ENCODE data around the gene NSG1. TPM values are rescaled to one million over a fixed set of nuclear protein-coding genes. Genes with fewer than 3 reads are reported as not detected.

NSG1 gene
- polyA plus RNA-seq, 2 of the 4 experiments (the other 2 are of a cell fraction): 0.26 to 0.34 TPM

GRCh38 chr4:4384837-4385236, 2.1 kb upstream of the NSG1 start:
- no peak for TF ChIP-seq MAX (IDR thresholded peaks at IDR 0.05)
- TF ChIP-seq ZSCAN20 (CRISPR knock-in tag; IDR thresholded peaks at IDR 0.05): no peak
- no peak for TF ChIP-seq POLR2AphosphoS2 (conservative IDR thresholded peaks at IDR 0.05; ENCODE audit: low read length)
- TF ChIP-seq RAD21 (conservative IDR thresholded peaks at IDR 0.05 in 1 of 2, IDR thresholded peaks at IDR 0.05 in 1 of 2): peak in 1 of 2 experiments; percentile 24; a peak in 1 of 5 replicates
- FAIRE-seq (no peak), ATAC-seq (peak; percentile 28 to 69; a peak in 5 of 6 replicates), DNase-seq (ENCODE audit: low read depth in 1 of 2, low spot score in 1 of 2) (peak; percentile 21 to 52)
- WGBS (ENCODE audit: missing lambda C conversion rate): 58% methylated on average over 5 of the region's 5 CpGs
- Histone ChIP-seq H3K4me3 (no peak overlapping the region), H3K27ac (no peak overlapping the region), H3K4me1 (peaks cover 15% of the 10 kb centered on the region), H3K9me3 (no peaks in the 10 kb centered on the region), H3K4me2 (no peak overlapping the region)
- CTCF ChIA-PET: interaction anchor here (0.8 to 2.2 kb wide), 6 partner anchors 9 to 120 kb away, joined by 3 to 9 read pairs (median 4); no protein-coding TSS in a partner anchor
- POLR2A ChIA-PET: no interaction called here

GRCh38 chr4:4385729-4386295, 1.1 kb upstream of the NSG1 start:
- ChIA-PET CTCF (interaction anchor here (2.2 kb wide), 1 partner anchor 45 kb away, joined by 9 read pairs; no protein-coding TSS in a partner anchor), POLR2A (no interaction called here)
- DNase-seq (ENCODE audit: low read depth in 1 of 2, low spot score in 1 of 2) (no peak), FAIRE-seq (no peak), ATAC-seq (peak in 1 of 2 experiments; percentile 4; a peak in 2 of 6 replicates)
- WGBS (ENCODE audit: missing lambda C conversion rate): 12% methylated on average over 14 of the region's 38 CpGs
- peak overlapping the region; percentile 95 for H3K4me2 ChIP-seq
- no peak overlapping the region; a peak in 1 of 6 replicates for H3K27ac ChIP-seq
- no peaks in the 10 kb centered on the region for H3K9me3 ChIP-seq
- peak overlapping the region; percentile 53 for H3K4me3 ChIP-seq
- no peak for TF ChIP-seq HMGXB4 (CRISPR knock-in tag; IDR thresholded peaks at IDR 0.05; ENCODE audit: borderline replicate concordance)
- no peak for TF ChIP-seq HEYL (CRISPR knock-in tag; IDR thresholded peaks at IDR 0.05)
- H3K4me1 ChIP-seq: peaks cover 15% of the 10 kb centered on the region

- WGBS (ENCODE audit: missing lambda C conversion rate): under 1% methylated on average over 20 of the region's 36 CpGs
- DNase-seq (ENCODE audit: low read depth in 1 of 2, low spot score in 1 of 2) (peak in 1 of 2 experiments; percentile 12), FAIRE-seq (no peak), ATAC-seq (peak; percentile 40 to 64; a peak in 5 of 6 replicates)
- ChIA-PET CTCF (no interaction called here), POLR2A (no interaction called here)
- TF ChIP-seq ZNF302 (CRISPR knock-in tag; IDR thresholded peaks at IDR 0.05) (no peak), ESRRA (IDR thresholded peaks at IDR 0.05; ENCODE audit: borderline replicate concordance, low read length) (no peak), RNF2 (IDR thresholded peaks at IDR 0.05; ENCODE audit: borderline replicate concordance, low read depth) (no peak), PBX3 (IDR thresholded peaks at IDR 0.05) (no peak), HES2 (IDR thresholded peaks at IDR 0.05) (no peak), FOSL2 (IDR thresholded peaks at IDR 0.05) (no peak), FOSL2 (CRISPR knock-in tag; IDR thresholded peaks at IDR 0.05) (no peak), CHD4 (IDR thresholded peaks at IDR 0.05; ENCODE audit: borderline replicate concordance) (no peak), ZSCAN20 (CRISPR knock-in tag; IDR thresholded peaks at IDR 0.05) (no peak), POLR2A (IDR thresholded peaks at IDR 0.05; ENCODE audit: low read length) (no peak), NFE2L2 (conservative IDR thresholded peaks at IDR 0.05; ENCODE audit: low read length) (no peak), FOSB (CRISPR knock-in tag; IDR thresholded peaks at IDR 0.05) (no peak), RAD21 (conservative IDR thresholded peaks at IDR 0.05 in 1 of 2, IDR thresholded peaks at IDR 0.05 in 1 of 2) (no peak)
- H3K27ac ChIP-seq: peak overlapping the region in 1 of 2 experiments; percentile 60; a peak in 2 of 6 replicates
- peak overlapping the region; percentile 53 for H3K4me3 ChIP-seq
- H3K4me1 ChIP-seq: peaks cover 15% of the 10 kb centered on the region
- H3K4me2 ChIP-seq: peak overlapping the region; percentile 95
- no peaks in the 10 kb centered on the region for H3K9me3 ChIP-seq
These were observed 586 bp upstream of the NSG1 start for GRCh38 chr4:4386296-4386735.
